IMR-90 (cell line): ENCODE data around the gene ESR1. TPM values are rescaled to one million over a fixed set of nuclear protein-coding genes. Genes with fewer than 3 reads are reported as not detected.
"Not testable (repeated sequence)": the region's sequence is repeated elsewhere in the genome, so short reads cannot be mapped to it uniquely, and the experiment has no call there.

Source experiments
- ATAC-seq: fragments of 200-7000 bp; cut with Tn5 transposase; 2 replicates; pipeline ENCODE4 v1.9.1; 2020; ENCODE audit warnings: low read depth, mild to moderate bottlenecking, moderate library complexity
- BruUV-seq: library from RNA; stranded (reverse); fragments of 400-500 nt; replicated peaks from 2 replicates; lab custom pipeline; 2021; lab: Mats Ljungman, UMichigan
- CTCF ChIA-PET: fragments of 300-600 bp; formaldehyde crosslinking; extraction: SDS; loops from one replicate; lab custom pipeline; 2021; ENCODE audit warnings: antibody characterized with exemption; lab: Yijun Ruan, JAX
- POLR2A ChIA-PET: fragments of 300-600 bp; sonication (Branson Sonifier 250); formaldehyde crosslinking; loops from one replicate; lab custom pipeline; 2022; ENCODE audit warnings: antibody characterized with exemption; ENCODE audit not compliant: unreplicated experiment; lab: Charles Lee
- DNase-seq: peaks from one replicate; pipeline ENCODE4 v3.0.0; 2013
- H2AFZ ChIP-seq: replicated peaks from 2 replicates; pipeline ENCODE3; 2013; ENCODE audit warnings: low read length, mild to moderate bottlenecking; ENCODE audit not compliant: poor library complexity
- H2AK5ac ChIP-seq: 2 replicates; pipeline ENCODE4 v1.6.1; 2013; ENCODE audit warnings: low read depth, low read length, inconsistent platforms
- H2AK9ac ChIP-seq: replicated peaks from 2 replicates; pipeline ENCODE3; 2013; ENCODE audit warnings: mild to moderate bottlenecking, low read depth, low read length, moderate library complexity; ENCODE audit not compliant: poor library complexity
- H2BK120ac ChIP-seq: 2 replicates; pipeline ENCODE4 v1.6.1; 2013; ENCODE audit warnings: low read depth, low read length, inconsistent platforms
- H2BK15ac ChIP-seq: 3 replicates; pipeline ENCODE4 v1.6.1; 2013; ENCODE audit warnings: low read depth, low read length, inconsistent platforms
- H2BK20ac ChIP-seq: 2 replicates; pipeline ENCODE4 v1.6.1; 2013; ENCODE audit warnings: low read depth, mild to moderate bottlenecking, inconsistent platforms, low read length, moderate library complexity
- H2BK5ac ChIP-seq: 2 replicates; pipeline ENCODE4 v1.6.1; 2013; ENCODE audit warnings: mild to moderate bottlenecking, low read depth, low read length, inconsistent platforms; ENCODE audit not compliant: poor library complexity, severe bottlenecking
- H3K14ac ChIP-seq: replicated peaks from 2 replicates; pipeline ENCODE4 v1.6.1; 2013; ENCODE audit warnings: low read depth, low read length, inconsistent platforms
- H3K18ac ChIP-seq: 2 replicates; pipeline ENCODE4 v1.6.1; 2013; ENCODE audit warnings: low read depth, low read length, control low read depth
- H3K23ac ChIP-seq: 2 replicates; pipeline ENCODE4 v1.6.1; 2013; ENCODE audit warnings: low read depth, low read length, inconsistent platforms
- H3K27ac ChIP-seq: 2 replicates; pipeline ENCODE4 v1.5.1; 2013; ENCODE audit warnings: mild to moderate bottlenecking, control low read depth, low read length; ENCODE audit not compliant: insufficient read depth
- H3K27me3 ChIP-seq: 2 replicates; pipeline ENCODE4 v1.6.1; 2013; ENCODE audit warnings: low read length; ENCODE audit not compliant: control insufficient read depth, insufficient read depth
- H3K36me3 ChIP-seq: 2 replicates; pipeline ENCODE4 v1.6.1; 2013; ENCODE audit warnings: low read length, mixed read lengths; ENCODE audit not compliant: control insufficient read depth, insufficient read depth
- H3K4ac ChIP-seq: 2 replicates; pipeline ENCODE4 v1.6.1; 2013; ENCODE audit warnings: low read depth, low read length, inconsistent platforms
- H3K4me1 ChIP-seq: 2 replicates; pipeline ENCODE4 v1.6.1; 2013; ENCODE audit warnings: low read length, mixed read lengths; ENCODE audit not compliant: control insufficient read depth, insufficient read depth
- H3K4me2 ChIP-seq: 2 replicates; pipeline ENCODE4 v1.6.1; 2013; ENCODE audit warnings: low read depth, mild to moderate bottlenecking, control low read depth, low read length, moderate library complexity
- H3K4me3 ChIP-seq: 2 replicates; pipeline ENCODE4 v1.5.1; 2013; ENCODE audit warnings: low read depth, mild to moderate bottlenecking, control low read depth, low read length, moderate library complexity; ENCODE audit not compliant: insufficient read depth
- H3K56ac ChIP-seq: 2 replicates; pipeline ENCODE4 v1.6.1; 2013; ENCODE audit warnings: low read length, inconsistent platforms; ENCODE audit not compliant: insufficient read depth; ENCODE audit errors: extremely low read depth
- H3K79me1 ChIP-seq, 2 experiments: 2 replicates each; pipeline ENCODE4 v1.6.1; 2013; ENCODE audit warnings: low read length in 2 of 2, inconsistent platforms in 1 of 2, low read depth in 1 of 2
- H3K9ac ChIP-seq: 2 replicates; pipeline ENCODE4 v1.6.1; 2013; ENCODE audit warnings: low read depth, low read length, control low read depth
- H3K9me1 ChIP-seq: 2 replicates; pipeline ENCODE4 v1.6.1; 2013; ENCODE audit warnings: low read length, inconsistent platforms; ENCODE audit not compliant: insufficient read depth
- H3K9me3 ChIP-seq: 2 replicates; pipeline ENCODE4 v1.6.1; 2013; ENCODE audit warnings: low read length; ENCODE audit not compliant: control insufficient read depth, insufficient read depth
- H4K20me1 ChIP-seq: 2 replicates; pipeline ENCODE4 v1.6.1; 2013; ENCODE audit warnings: low read length, inconsistent platforms; ENCODE audit not compliant: insufficient read depth
- H4K5ac ChIP-seq: 2 replicates; pipeline ENCODE4 v1.6.1; 2013; ENCODE audit warnings: mild to moderate bottlenecking, low read depth, low read length, control low read depth
- H4K8ac ChIP-seq, 2 experiments: 2 replicates each; pipeline ENCODE4 v1.6.1; 2013; ENCODE audit warnings: low read depth in 2 of 2, low read length in 2 of 2, control low read depth in 1 of 2, inconsistent platforms in 1 of 2
- H4K91ac ChIP-seq: 2 replicates; pipeline ENCODE4 v1.6.1; 2013; ENCODE audit warnings: low read depth, low read length, inconsistent platforms; ENCODE audit not compliant: insufficient read depth
- CHD1 ChIP-seq: IDR thresholded peaks from 2 replicates; pipeline ENCODE4 v1.6.1; 2012; ENCODE audit warnings: low read depth, low read length, improper control_type of control experiment
- ELK1 ChIP-seq: fragments of 150-350 bp; IDR thresholded peaks from 2 replicates; pipeline ENCODE4 v1.6.1; 2016; ENCODE audit warnings: low read depth, mild to moderate bottlenecking, low read length, moderate library complexity, borderline replicate concordance
- MAFK ChIP-seq: IDR thresholded peaks from 2 replicates; pipeline ENCODE4 v1.6.1; 2012; ENCODE audit warnings: low read depth, low read length, improper control_type of control experiment
- MAZ ChIP-seq: IDR thresholded peaks from 2 replicates; pipeline ENCODE4 v1.6.1; 2012; ENCODE audit warnings: low read depth, mild to moderate bottlenecking, low read length, improper control_type of control experiment, moderate library complexity, borderline replicate concordance
- RAD21 ChIP-seq: IDR thresholded peaks from 2 replicates; pipeline ENCODE4 v1.6.1; 2012; ENCODE audit warnings: low read length, improper control_type of control experiment
- RCOR1 ChIP-seq: IDR thresholded peaks from 2 replicates; pipeline ENCODE4 v1.6.1; 2012; ENCODE audit warnings: mild to moderate bottlenecking, low read length, improper control_type of control experiment; ENCODE audit not compliant: insufficient replicate concordance
- SMC3 ChIP-seq: fragments of 150-350 bp; IDR thresholded peaks from 2 replicates; pipeline ENCODE4 v1.6.1; 2016; ENCODE audit warnings: low read depth, mild to moderate bottlenecking, antibody characterized with exemption, low read length, moderate library complexity
- USF2 ChIP-seq: fragments of 150-350 bp; IDR thresholded peaks from 2 replicates; pipeline ENCODE4 v1.6.1; 2017; ENCODE audit warnings: mild to moderate bottlenecking, antibody characterized with exemption, low read length, low read depth
- WGBS, 2 experiments: methylation state at CpG; one replicate each; pipeline versions ENCODE4 v1.1.5 to v1.1.7; 2013; ENCODE audit warnings: missing lambda C conversion rate in 2 of 2; ENCODE audit not compliant: insufficient read length in 1 of 2; ENCODE audit errors: extremely low coverage in 2 of 2; 5-methylcytosine and 5-hydroxymethylcytosine counted together
- dilution Hi-C: fragments of 300-500 bp; cut with HindIII; formaldehyde crosslinking; loops from one replicate; pipeline ENCODE4 v1.14.3; 2018; ENCODE audit warnings: low sequenced_read_pairs; ENCODE audit not compliant: unreplicated experiment
- in situ Hi-C: fragments of 300-500 bp; cut with MboI; formaldehyde crosslinking; loops from 3 replicates; pipeline ENCODE4 v1.14.3; 2019; ENCODE audit warnings: low sequenced_read_pairs, inconsistent platforms, mixed read lengths
- intact Hi-C: fragments of 100-400 bp; cut with micrococcal nuclease; formaldehyde crosslinking; loops from 2 replicates; pipeline ENCODE4 v1.10.0; 2022
- polyA plus RNA-seq, 3 experiments: library from polyadenylated mRNA; depleted of rRNA; stranded (reverse); fragments of >200 nt; gene quantifications; 2 replicates each; pipeline ENCODE4 v1.2.3, GENCODE V29; 2012; ENCODE audit warnings: low replicate concordance in 1 of 3
- total RNA-seq: library from RNA; depleted of rRNA; stranded (reverse); fragments of >200 nt; gene quantifications from 2 replicates; pipeline ENCODE4 v1.2.3, GENCODE V29; 2012

ESR1 gene
- total and polyA plus RNA-seq, 2 of the 4 experiments (the other 2 are of a cell fraction): not detected

GRCh38 chr6:151891524-151891923 lies 84.0 kb downstream of the ESR1 start:
- H3K14ac ChIP-seq: no peak overlapping the region
- H2BK20ac ChIP-seq: no peak overlapping the region
- no peak overlapping the region for H2BK120ac ChIP-seq
- H2AK5ac ChIP-seq: no peak overlapping the region
- ATAC-seq (no peak), DNase-seq (no peak)
- H3K4me2 ChIP-seq: no peak overlapping the region
- no peak overlapping the region for H3K27ac ChIP-seq
- H3K9me1 ChIP-seq: no peaks in the 10 kb centered on the region
- H3K56ac ChIP-seq: no peak overlapping the region
- ChIA-PET POLR2A (no interaction called here), CTCF (no interaction called here)
- in situ Hi-C loops (no loop called here), intact Hi-C loops (no loop called here), dilution Hi-C loops (no loop called here)
- no peaks in the 10 kb centered on the region for H3K36me3 ChIP-seq
- no CpG with 5 or more reads among the region's 3 CpGs for WGBS, 2 experiments
- H3K23ac ChIP-seq: no peak overlapping the region
- H2AFZ ChIP-seq: no peak overlapping the region
- no peak overlapping the region for H4K91ac ChIP-seq
- H3K18ac ChIP-seq: no peak overlapping the region
- no peak overlapping the region for H2BK5ac ChIP-seq
- BruUV-seq: no TSS peak
- no peak for TF ChIP-seq RAD21
- no peak for TF ChIP-seq SMC3
- TF ChIP-seq MAFK: no peak
- no peak for TF ChIP-seq RCOR1
- no peak for TF ChIP-seq MAZ
- TF ChIP-seq ELK1: no peak
- no peak for TF ChIP-seq CHD1
- no peak for TF ChIP-seq USF2
- H3K4me3 ChIP-seq: no peak overlapping the region
- no peak overlapping the region for H3K4ac ChIP-seq
- H3K79me1 ChIP-seq: no peaks in the 10 kb centered on the region
- no peaks in the 10 kb centered on the region for H3K9me3 ChIP-seq
- no peaks in the 10 kb centered on the region for H3K4me1 ChIP-seq
- H3K27me3 ChIP-seq: no peaks in the 10 kb centered on the region
- no peak overlapping the region for H4K8ac ChIP-seq
- H4K20me1 ChIP-seq: no peaks in the 10 kb centered on the region
- H2AK9ac ChIP-seq: no peak overlapping the region
- H3K9ac ChIP-seq: no peak overlapping the region
- H2BK15ac ChIP-seq: no peak overlapping the region
- no peak overlapping the region for H4K5ac ChIP-seq

- H3K4me1 ChIP-seq, intact Hi-C loops, H3K9me1 ChIP-seq, H4K5ac ChIP-seq, BruUV-seq, DNase-seq, H4K8ac ChIP-seq, H3K9me3 ChIP-seq, H2BK15ac ChIP-seq, H2AK5ac ChIP-seq, H2AFZ ChIP-seq, H3K4me2 ChIP-seq, H3K27ac ChIP-seq, H3K23ac ChIP-seq, H2BK5ac ChIP-seq, H3K27me3 ChIP-seq, H3K36me3 ChIP-seq, H4K91ac ChIP-seq, H3K9ac ChIP-seq, H2AK9ac ChIP-seq, H3K79me1 ChIP-seq, ATAC-seq, H3K14ac ChIP-seq, H3K4me3 ChIP-seq, H4K20me1 ChIP-seq, H3K18ac ChIP-seq, in situ Hi-C loops, H2BK20ac ChIP-seq, H2BK120ac ChIP-seq, H3K4ac ChIP-seq, CTCF ChIA-PET, POLR2A ChIA-PET, dilution Hi-C loops, H3K56ac ChIP-seq: not testable (repeated sequence)
- WGBS, 2 experiments: no CpG with 5 or more reads among the region's 3 CpGs
These were observed 86.9 kb downstream of the ESR1 start for GRCh38 chr6:151894426-151894825.
